NCI-H187 treated with DMSO at 0.1 percent for 48 hours (cell line): Measurements from ENCODE around the gene ST8SIA4.
"Not testable (repeated sequence)": the region's sequence is repeated elsewhere in the genome, so short reads cannot be mapped to it uniquely, and the experiment has no call there.

Experiments used
- DNase-seq: peaks from one replicate; lab custom pipeline; 2025; lab: John Stamatoyannopoulos, UW

Gene ST8SIA4

DNA sequence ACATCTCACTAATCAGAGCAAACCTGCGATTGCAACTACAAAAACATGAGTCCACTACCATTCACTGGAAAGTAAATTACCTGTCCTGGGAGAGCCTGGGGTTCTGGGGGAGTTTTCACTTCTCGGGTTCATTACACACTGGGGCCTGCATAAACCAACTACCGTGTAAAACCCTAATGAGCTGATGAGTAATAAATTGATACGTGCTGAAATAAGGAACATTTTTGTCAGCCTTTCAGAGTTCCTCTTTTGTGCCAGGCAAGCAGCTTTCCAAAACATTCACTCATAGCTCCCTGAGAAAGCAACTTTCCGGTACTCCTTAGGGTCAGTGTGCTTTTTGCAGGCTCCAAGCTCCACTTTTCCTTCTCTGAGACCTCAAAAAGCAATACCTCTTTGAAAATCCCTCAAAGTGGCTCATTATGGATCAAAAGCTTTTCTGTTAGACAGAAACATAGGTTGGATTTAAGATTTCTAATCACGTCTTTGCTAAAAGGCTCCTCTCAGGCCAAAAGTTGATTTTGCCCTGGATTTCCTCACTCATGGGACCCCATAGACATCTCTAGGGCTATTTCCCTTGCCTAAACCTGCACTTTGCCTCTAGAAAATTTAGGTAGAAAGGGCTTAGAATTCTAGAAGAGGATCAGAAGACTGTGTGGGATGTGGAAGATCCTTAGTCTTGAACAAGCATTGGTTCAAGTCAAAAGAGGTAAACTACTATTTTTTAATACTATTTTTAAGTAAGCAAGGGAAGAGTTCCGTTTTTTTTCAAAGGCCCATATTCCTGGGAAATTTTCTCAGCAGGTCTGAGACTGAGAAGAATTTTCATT, 74.8 kb downstream of the ST8SIA4 start:
- DNase-seq = no peak

GRCh38 chr5:100827481-100827889, 75.6 kb downstream of the ST8SIA4 start:
- peak; percentile 85 for DNase-seq

GRCh38 chr5:100826133-100826532, 76.9 kb downstream of the ST8SIA4 start:
- no peak for DNase-seq

DNA sequence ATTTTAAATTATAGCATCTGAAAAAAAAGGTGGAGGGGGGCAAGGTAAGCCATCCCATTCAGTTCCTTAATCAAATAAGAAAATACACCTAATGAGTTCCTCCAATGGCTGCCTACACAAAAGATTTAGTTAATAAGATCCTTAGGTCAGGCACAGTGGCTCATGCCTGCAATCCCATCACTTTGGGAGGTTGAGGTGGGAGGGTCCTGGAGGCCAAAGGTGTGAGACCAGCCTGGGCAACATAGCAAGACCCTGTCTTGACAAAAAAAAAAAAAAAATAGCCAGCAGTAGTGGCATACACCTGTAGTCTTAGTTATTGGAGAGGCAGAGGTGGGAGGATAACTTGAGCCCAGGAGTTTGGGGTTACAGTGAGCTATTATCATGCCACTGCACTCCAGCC, 78.4 kb downstream of the ST8SIA4 start:
- DNase-seq = no peak

DNA sequence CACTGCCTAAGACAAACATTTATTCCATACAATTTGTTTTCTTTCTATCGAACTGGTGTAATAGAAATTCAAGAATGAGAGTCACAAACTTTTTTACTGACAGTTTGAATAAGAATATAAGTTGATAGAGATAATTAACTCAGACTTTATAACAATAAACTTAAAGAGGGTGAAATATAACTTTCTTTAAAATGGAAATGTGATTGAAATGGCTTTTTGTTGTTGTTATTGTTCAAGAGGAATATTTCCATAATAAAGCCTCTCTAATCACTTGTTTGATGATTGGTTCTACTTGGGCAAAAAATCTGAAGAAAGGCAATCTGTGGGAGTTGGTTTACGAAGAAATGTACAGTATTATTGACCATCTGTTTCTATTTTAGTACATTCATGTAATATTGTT, 79.3 kb downstream of the ST8SIA4 start:
- DNase-seq = no peak

GRCh38 chr5:100821751-100822150, 81.3 kb downstream of the ST8SIA4 start:
- no peak for DNase-seq

DNA sequence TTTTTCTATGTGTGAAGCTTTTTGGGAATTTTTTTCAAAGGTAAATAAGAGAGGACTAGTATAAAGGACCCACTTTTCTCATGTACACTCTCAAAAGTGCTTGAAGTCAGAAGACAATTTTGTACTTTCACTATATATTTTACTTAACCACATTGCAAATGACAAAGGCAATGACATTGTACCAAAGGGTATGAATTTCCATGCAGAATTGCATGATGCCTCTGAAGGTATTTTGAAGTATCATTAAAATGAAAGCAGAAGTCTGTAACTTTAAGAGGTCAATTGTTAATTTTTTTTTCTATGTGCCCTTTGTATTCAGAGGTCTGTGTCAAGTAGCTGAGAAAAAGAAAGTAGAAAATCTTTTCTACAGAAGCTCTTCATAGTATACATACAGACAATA, 84.7 kb downstream of the ST8SIA4 start:
- DNase-seq = no peak

DNA sequence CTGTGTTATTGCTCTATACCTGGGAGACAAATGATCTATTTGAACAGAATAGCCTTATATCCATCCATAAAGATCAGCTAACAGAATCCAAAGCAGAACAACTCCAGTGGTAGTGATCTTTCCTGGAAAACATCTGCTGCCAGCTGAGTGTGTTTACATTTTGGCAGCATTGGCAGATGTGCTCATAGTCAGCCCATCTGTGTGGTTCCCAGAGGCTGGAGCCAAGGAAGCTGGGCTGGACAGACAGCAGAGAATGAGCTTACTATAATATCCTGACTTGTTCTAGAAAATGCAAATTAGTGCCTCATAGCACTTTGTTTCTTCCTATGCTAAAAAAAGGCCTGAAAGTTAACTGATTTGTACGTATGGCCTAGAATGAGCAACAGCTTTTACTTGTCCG, 99.7 kb downstream of the ST8SIA4 start:
- no peak for DNase-seq

- no peak for DNase-seq
Measured at GRCh38 chr5:100802208-100802607, 100.9 kb downstream of the ST8SIA4 start.

GRCh38 chr5:100800562-100800961, 102.5 kb downstream of the ST8SIA4 start:
- no peak for DNase-seq

GRCh38 chr5:100799166-100799565, 103.9 kb downstream of the ST8SIA4 start:
- no peak for DNase-seq

- DNase-seq = no peak
Measured at GRCh38 chr5:100797861-100798260, 105.2 kb downstream of the ST8SIA4 start.

DNA sequence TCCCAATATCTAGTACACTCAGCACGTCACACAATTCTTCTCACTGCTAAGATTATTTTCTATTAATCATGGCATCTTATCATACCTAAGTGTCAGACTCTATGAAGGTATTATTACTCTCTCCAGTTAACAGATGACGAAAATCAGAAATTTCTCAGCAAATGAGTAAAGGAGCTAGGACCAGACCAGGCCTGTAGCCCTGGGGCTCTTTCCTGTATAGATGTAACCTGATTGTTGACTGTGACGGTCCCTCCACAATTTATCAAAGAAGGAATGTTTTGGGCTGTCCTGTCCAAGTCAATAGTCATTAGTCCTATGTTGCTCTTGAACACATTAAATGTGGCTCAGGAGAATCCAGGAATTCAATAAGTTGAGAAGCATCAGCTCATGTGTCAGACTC, 106.2 kb downstream of the ST8SIA4 start:
- no peak for DNase-seq

GRCh38 chr5:100794844-100795243, 108.2 kb downstream of the ST8SIA4 start:
- DNase-seq = no peak

DNA sequence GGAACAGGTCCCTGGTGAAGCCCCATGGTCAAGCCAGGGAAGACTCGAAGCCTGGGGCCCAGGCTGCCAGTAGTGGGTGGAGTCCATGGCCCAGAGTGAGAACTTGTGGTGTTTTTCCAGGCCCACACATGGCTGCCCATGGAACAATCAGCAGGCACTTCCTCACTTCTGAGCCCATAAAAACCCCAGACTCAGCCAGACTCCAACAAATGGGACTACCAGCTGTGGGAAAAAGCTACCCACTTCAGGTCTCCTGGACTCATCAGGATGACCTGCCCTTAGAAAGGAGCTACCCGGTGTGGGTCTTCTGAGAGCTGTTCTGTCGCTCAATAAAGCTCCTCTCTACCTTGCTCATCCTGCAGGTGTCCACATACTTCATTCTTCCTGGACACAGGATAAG, 108.9 kb downstream of the ST8SIA4 start:
- no peak for DNase-seq

DNA sequence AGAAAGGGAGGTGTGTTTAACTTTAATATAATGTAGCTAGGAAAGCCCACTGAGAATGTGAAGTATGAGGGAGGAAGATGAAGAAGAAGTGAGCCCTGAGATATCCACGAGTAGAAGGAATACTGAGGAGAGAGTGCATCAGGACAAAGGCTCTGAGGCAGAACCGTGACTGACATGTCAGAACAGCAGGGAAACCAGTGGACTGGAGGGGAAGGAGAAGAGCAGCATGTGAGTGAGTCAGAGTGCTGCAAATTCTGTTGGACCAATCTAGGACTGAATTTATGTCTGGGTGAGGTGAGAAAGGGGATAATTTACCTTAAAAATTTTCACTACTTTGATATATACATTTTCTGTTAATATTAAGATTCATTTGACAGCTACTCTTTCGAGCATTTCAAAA, 110.3 kb downstream of the ST8SIA4 start:
- no peak for DNase-seq

- no peak for DNase-seq
Measured at GRCh38 chr5:100791391-100791790, 111.7 kb downstream of the ST8SIA4 start.

- DNase-seq = no peak
Measured at GRCh38 chr5:100790951-100791350, 112.1 kb downstream of the ST8SIA4 start.

DNA sequence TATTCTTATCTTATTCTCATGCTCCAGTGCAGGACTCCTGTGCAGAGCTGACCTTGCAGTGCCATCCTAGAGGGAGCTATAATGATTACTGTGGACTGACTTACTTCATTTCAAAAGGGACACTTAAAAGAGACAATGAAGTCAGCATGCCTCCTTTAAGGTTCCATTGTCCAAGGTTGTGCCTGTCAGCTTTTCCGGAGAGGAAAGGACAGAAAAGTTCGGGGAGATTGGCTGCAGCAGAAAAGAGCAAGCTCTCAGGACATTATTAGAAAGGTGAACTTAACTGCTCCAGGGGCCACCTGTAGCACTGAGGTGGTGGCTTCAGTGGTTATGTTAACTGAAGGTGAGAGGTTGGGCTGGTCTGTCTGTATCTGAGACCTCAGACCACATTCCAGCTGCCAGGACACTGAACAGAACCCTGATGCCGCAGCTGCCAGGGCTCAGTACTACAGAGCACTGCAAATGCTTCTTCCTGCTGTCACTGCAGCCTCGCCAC, 112.9 kb downstream of the ST8SIA4 start:
- no peak for DNase-seq

DNA sequence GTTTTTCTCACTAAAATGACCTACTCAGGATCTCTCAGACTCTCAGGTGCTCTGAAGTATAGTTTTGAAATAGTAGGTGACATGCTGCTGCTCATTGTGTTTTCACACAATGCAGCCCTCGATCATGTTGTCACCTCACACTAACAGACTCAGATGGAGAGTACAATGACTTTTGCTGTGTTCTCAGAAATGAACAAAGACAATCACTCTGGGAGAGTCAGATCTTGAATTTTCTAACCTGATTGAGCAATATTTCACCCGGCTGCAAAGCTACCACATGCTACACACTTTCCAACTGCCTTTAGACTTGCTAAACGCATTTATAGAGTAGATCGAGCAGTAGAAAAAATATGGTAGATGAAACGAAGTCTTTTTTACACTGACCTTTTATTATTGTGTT, 113.4 kb downstream of the ST8SIA4 start:
- DNase-seq = no peak

DNA sequence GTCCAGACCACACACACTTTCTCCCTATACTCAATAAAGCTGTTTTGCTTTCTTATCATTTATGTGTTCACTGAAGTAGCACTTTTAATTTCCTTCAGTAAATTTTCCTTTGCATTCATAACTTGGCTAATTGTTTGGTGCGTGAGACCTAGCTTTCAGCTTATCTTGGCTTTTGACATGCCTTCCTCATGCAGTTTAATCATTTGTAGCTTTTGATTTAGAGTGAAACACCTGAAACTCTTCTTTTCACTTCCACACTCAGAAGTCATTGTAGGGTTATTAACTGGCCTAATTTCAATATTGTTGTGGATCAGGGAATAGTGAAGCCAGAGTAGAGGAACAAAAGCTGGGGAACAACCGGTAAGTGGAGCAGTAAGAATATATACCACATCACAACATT, 114.7 kb downstream of the ST8SIA4 start:
- DNase-seq = no peak

GRCh38 chr5:100787648-100788047, 115.4 kb downstream of the ST8SIA4 start:
- no peak for DNase-seq

GRCh38 chr5:100785536-100785935, 117.5 kb downstream of the ST8SIA4 start:
- not testable (repeated sequence) for DNase-seq

DNA sequence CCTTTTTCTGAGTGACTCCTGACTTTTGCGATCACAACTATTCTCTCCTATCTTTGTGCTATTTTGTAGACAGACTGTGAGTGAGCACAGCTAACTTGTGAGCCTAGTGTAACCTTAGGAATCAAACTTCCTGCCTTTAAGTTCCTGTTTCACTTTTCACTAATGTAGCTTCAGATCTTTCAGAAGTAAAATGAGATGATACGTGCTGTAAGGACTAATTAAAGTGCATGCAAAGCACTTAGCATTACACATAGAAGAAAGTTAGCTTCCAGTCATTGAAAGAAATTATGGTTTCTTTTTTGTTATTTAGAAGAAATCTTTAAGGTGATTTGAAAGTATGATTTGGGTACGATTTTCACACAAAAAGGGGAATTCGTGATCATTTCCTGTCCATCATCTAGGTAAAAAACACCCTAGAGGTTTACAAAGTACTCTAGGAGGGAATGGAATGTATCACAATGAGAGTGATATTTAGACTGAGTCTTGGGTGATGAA, 122.7 kb downstream of the ST8SIA4 start:
- no peak for DNase-seq
